CD4-positive, alpha-beta T cell (primary cell): Measurements from ENCODE around the gene TK1. TPM values are rescaled to one million over a fixed set of nuclear protein-coding genes. Genes with fewer than 3 reads are reported as not detected.

Experiments
- ATAC-seq: fragments of 200-7000 bp; cut with Tn5 transposase; one replicate; pipeline ENCODE4 v1.10.0; 2022; ENCODE audit warnings: mild to moderate bottlenecking; ENCODE audit not compliant: poor library complexity
- CTCF ChIA-PET: fragments of 350-600 bp; sonication (Branson Sonifier 250); formaldehyde crosslinking; loops from one replicate; lab custom pipeline; 2021; ENCODE audit warnings: antibody characterized with exemption, inconsistent platforms; lab: Charles Lee
- POLR2A ChIA-PET: fragments of 350-600 bp; sonication (Branson Sonifier 250); formaldehyde crosslinking; loops from one replicate; lab custom pipeline; 2021; ENCODE audit warnings: antibody characterized with exemption, inconsistent platforms; lab: Charles Lee
- DNase-seq, 14 experiments: peaks; one replicate each; pipeline ENCODE4 v3.0.0-alpha.2; 2013 to 2020; ENCODE audit warnings: mixed read lengths in 2 of 14
- H3K27ac ChIP-seq, 2 donors: one replicate each; pipeline versions ENCODE4 v1.5.1 to v1.7.0; 2013; ENCODE audit warnings: low read length in 2 of 2, low read depth in 1 of 2, mild to moderate bottlenecking in 1 of 2
- H3K27me3 ChIP-seq, 2 experiments: 1 replicate in 1 of 2; 2 replicates in 1 of 2; pipeline versions ENCODE4 v1.6.1 to v1.7.0; 2013; ENCODE audit warnings: low read length in 2 of 2, control low read depth in 1 of 2, mild to moderate bottlenecking in 1 of 2, moderate library complexity in 1 of 2; ENCODE audit not compliant: insufficient read depth in 2 of 2, control insufficient read depth in 1 of 2
- H3K36me3 ChIP-seq: one replicate; pipeline ENCODE4 v1.6.1; 2013; ENCODE audit warnings: low read length, control low read depth; ENCODE audit not compliant: insufficient read depth
- H3K4me1 ChIP-seq: one replicate; pipeline ENCODE4 v1.6.1; 2013; ENCODE audit warnings: low read length, control low read depth; ENCODE audit not compliant: insufficient read depth
- H3K4me3 ChIP-seq: one replicate; pipeline ENCODE4 v1.5.1; 2013; ENCODE audit warnings: mild to moderate bottlenecking, low read length, moderate library complexity
- H3K9me3 ChIP-seq, 2 experiments: 1 replicate in 1 of 2; 2 replicates in 1 of 2; pipeline versions ENCODE4 v1.6.1 to v1.7.0; 2013; ENCODE audit warnings: low read length in 2 of 2, mild to moderate bottlenecking in 2 of 2, control low read depth in 1 of 2, moderate library complexity in 1 of 2; ENCODE audit not compliant: control insufficient read depth in 1 of 2, insufficient read depth in 1 of 2
- H3K27ac Mint-ChIP-seq: one replicate; pipeline ENCODE4 v1.8.0; 2020; ENCODE audit warnings: mixed read lengths
- H3K27me3 Mint-ChIP-seq: one replicate; pipeline ENCODE4 v1.8.0; 2021; ENCODE audit warnings: mixed read lengths
- H3K36me3 Mint-ChIP-seq: one replicate; pipeline ENCODE4 v1.8.0; 2021; ENCODE audit warnings: low read depth, mixed read lengths
- H3K4me1 Mint-ChIP-seq: one replicate; pipeline ENCODE4 v1.8.0; 2021; ENCODE audit warnings: low read depth, mixed read lengths
- H3K4me3 Mint-ChIP-seq: one replicate; pipeline ENCODE4 v1.8.0; 2020; ENCODE audit warnings: mild to moderate bottlenecking, mixed read lengths
- H3K9me3 Mint-ChIP-seq: one replicate; pipeline ENCODE4 v1.8.0; 2020; ENCODE audit warnings: mixed read lengths
- intact Hi-C, 2 experiments: fragments of 100-400 bp; cut with DNase I in 1 of 2; cut with micrococcal nuclease in 1 of 2; formaldehyde crosslinking; loops; one replicate each; pipeline versions ENCODE4 v1.15.1 to v1.9.0; 2023 to 2025; cut with DNase I, micrococcal nuclease
- total RNA-seq, 174 experiments: library from RNA in 2 of 174; stranded (reverse) in 2 of 174; gene quantifications; one replicate each; pipeline ENCODE4 v1.2.3 and lab custom pipeline; 2021 to 2026
- TF ChIP-seq, protein P1 (sequence below): fragments of 200-600 bp; IDR thresholded peaks from one replicate; pipeline ENCODE4 v1.8.0; 2022; ENCODE audit warnings: antibody characterized with exemption, mild to moderate bottlenecking

TK1 gene
- total RNA-seq, 2 experiments from 2014 or later: 0.78 to 0.88 TPM

DNA sequence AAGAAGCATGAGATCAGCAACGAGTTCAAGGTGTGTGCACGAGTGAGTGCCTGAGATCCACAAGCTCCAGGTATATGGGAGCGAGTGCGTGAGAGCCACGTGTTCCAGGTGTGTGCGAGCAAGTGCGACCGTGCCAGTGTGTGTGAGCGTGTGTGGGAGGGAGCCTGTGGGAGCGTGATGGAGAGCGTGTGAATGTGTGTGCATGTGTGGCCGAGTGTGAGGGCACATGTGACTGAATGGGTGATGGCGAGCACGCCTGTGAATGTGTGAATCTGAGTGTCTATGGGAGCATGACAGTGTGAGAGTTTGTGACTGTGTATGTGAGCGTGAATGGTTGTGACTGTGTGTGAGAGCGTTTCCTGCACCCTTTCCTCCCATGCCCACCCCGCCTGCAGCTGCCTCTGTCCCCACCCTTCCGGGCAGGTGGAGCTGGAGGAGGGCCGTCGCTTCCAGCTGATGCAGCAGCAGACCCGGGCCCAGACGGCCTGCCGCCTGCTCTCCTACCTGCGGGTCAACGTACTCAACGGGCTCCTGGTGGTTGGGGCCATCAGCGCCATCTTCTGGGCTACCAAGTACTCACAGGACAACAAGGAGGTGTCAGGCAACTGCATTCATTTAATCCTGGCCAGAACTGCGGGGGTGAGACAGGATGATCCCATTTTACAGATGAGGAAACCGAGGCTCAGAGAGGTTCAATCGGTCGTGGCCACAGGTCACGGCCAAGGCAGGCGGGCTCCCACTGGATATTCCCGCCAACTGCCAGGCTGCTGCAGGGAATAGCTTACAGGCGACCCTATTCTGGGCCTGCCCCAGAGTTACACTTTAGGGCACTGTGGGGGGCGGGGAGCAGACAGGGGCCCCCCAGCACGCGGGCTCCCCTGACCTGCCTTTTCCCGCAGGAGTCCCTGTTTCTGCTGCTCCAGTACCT, 52.6 kb downstream of the TK1 start:
- Histone ChIP-seq H3K4me1 (peaks cover 90% of the 10 kb centered on the region), H3K27ac (peak overlapping the region; percentile 7 to 92), H3K4me3 (peak overlapping the region; percentile 94), H3K27me3 (no peaks in the 10 kb centered on the region), H3K36me3 (peaks cover 76% of the 10 kb centered on the region), H3K9me3 (no peaks in the 10 kb centered on the region)
- Mint-ChIP-seq H3K36me3 (peaks cover 85% of the 10 kb centered on the region), H3K4me1 (peaks cover 80% of the 10 kb centered on the region), H3K27me3 (no peaks in the 10 kb centered on the region), H3K4me3 (peak overlapping the region; percentile 88), H3K9me3 (no peaks in the 10 kb centered on the region), H3K27ac (peak overlapping the region; percentile 81)
- ATAC-seq (peak; percentile 34), DNase-seq (peak; percentile 71 to 93 (median 78))
- POLR2A ChIA-PET: interaction anchor here (0.6 to 16.9 kb wide), 12 partner anchors 9 to 287 kb away, joined by 3 to 766 read pairs (median 6); partner anchors contain the start of genes TMC6 and TMC8
- intact Hi-C loops: loop anchor here (1.0 to 10.0 kb wide), 9 partner anchors 13 to 689 kb away; partner anchors contain the start of gene SYNGR2 (in 1 of the 2)
- TF ChIP-seq, protein P1, sequence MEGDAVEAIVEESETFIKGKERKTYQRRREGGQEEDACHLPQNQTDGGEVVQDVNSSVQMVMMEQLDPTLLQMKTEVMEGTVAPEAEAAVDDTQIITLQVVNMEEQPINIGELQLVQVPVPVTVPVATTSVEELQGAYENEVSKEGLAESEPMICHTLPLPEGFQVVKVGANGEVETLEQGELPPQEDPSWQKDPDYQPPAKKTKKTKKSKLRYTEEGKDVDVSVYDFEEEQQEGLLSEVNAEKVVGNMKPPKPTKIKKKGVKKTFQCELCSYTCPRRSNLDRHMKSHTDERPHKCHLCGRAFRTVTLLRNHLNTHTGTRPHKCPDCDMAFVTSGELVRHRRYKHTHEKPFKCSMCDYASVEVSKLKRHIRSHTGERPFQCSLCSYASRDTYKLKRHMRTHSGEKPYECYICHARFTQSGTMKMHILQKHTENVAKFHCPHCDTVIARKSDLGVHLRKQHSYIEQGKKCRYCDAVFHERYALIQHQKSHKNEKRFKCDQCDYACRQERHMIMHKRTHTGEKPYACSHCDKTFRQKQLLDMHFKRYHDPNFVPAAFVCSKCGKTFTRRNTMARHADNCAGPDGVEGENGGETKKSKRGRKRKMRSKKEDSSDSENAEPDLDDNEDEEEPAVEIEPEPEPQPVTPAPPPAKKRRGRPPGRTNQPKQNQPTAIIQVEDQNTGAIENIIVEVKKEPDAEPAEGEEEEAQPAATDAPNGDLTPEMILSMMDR: peak; percentile 75
- CTCF ChIA-PET: interaction anchor here (0.6 to 7.4 kb wide), 8 partner anchors 9 to 723 kb away, joined by 4 to 49 read pairs (median 8); no protein-coding TSS in a partner anchor

DNA sequence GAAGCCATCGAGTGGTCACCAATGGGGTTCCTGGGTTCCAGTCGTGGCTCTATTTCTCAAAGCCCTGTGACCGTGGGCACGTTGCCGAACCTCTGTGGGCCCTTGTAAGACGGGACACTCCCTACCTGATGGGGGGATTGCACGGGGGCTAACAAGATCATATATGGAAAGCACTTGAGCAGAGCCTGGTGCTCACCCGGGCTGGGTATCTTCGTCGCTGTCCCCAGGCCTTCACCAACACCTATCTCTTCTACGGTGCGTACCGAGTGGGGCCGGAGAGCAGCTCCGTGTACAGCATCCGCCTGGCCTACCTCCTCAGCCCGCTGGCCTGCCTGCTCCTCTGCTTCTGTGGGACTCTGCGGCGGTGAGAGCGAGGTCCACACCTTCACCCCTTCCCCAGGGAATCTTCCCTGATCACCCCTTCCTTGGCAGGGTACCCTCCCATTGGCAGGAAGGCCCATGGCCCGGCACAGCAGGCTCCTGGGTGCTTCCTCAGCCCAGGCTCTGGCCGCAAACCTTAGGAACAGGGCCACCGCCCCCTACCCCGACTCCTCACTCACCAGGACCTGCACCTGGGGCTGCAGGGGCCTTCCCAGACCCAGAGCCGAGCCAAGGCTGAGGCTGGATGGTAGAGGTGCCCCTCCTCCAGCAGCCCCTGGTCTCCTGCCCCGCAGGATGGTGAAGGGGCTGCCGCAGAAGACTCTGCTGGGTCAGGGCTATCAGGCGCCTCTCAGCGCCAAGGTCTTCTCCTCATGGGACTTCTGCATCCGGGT, 53.5 kb downstream of the TK1 start:
- H3K36me3 Mint-ChIP-seq: peaks cover 84% of the 10 kb centered on the region
- DNase-seq: peak in 4 of 14 experiments; percentile 14 to 48 (median 42)
- Histone ChIP-seq H3K4me1 (peaks cover 87% of the 10 kb centered on the region), H3K9me3 (no peaks in the 10 kb centered on the region), H3K4me3 (peak overlapping the region; percentile 94), H3K36me3 (peaks cover 67% of the 10 kb centered on the region), H3K27ac (peak overlapping the region; percentile 18 to 92), H3K27me3 (no peaks in the 10 kb centered on the region)
- peak overlapping the region; percentile 88 for H3K4me3 Mint-ChIP-seq
- peaks cover 77% of the 10 kb centered on the region for H3K4me1 Mint-ChIP-seq
- H3K27me3 Mint-ChIP-seq: no peaks in the 10 kb centered on the region
- CTCF ChIA-PET: interaction anchor here (0.6 to 7.4 kb wide), 8 partner anchors 8 to 722 kb away, joined by 4 to 49 read pairs (median 8); no protein-coding TSS in a partner anchor
- TF ChIP-seq, protein P1: no peak
- POLR2A ChIA-PET: interaction anchor here (0.6 to 16.9 kb wide), 10 partner anchors 8 to 288 kb away, joined by 3 to 766 read pairs (median 6); partner anchors contain the start of genes TMC6 and TMC8
- peak overlapping the region; percentile 81 for H3K27ac Mint-ChIP-seq
- H3K9me3 Mint-ChIP-seq: no peaks in the 10 kb centered on the region
- intact Hi-C loops: loop anchor here (5.0 to 10.0 kb wide), 5 partner anchors 34 to 689 kb away; partner anchors contain the start of gene SYNGR2 (in 1 of the 2)
- no peak for ATAC-seq

DNA sequence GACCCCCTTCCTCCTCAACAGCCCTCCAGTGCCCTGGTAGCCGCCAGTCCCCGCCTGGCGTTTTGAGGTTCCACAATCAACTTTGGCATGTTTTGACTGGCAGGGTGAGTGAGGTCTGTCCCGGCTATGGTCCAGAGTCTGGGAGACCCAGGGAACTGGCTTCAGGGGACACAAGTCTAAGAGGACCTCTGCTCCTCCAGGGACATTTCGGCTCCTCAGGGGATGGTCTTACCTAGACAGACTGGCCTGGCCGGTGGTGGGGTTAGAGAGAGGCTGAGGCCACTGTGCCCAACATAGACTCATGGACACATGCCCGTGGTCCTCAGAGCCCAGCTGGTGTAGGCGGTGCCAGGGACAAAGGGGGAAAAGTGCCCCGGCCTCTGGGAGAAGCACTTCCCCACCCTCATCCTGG, 54.1 kb downstream of the TK1 start:
- Histone ChIP-seq H3K4me1 (peaks cover 81% of the 10 kb centered on the region), H3K36me3 (peaks cover 61% of the 10 kb centered on the region), H3K27ac (peak overlapping the region; percentile 18 to 92), H3K27me3 (no peaks in the 10 kb centered on the region), H3K4me3 (peak overlapping the region; percentile 94), H3K9me3 (no peaks in the 10 kb centered on the region)
- ATAC-seq (no peak), DNase-seq (no peak)
- CTCF ChIA-PET: interaction anchor here (1.5 to 4.1 kb wide), 3 partner anchors 12 to 20 kb away, joined by 5 to 38 read pairs (median 37); no protein-coding TSS in a partner anchor
- H3K27ac Mint-ChIP-seq: peak overlapping the region; percentile 81
- H3K36me3 Mint-ChIP-seq: peaks cover 81% of the 10 kb centered on the region
- POLR2A ChIA-PET: interaction anchor here (0.9 to 16.9 kb wide), 7 partner anchors 4 to 44 kb away, joined by 3 to 766 read pairs (median 101); partner anchors contain the start of genes TMC6 and TMC8
- intact Hi-C loops: loop anchor here (5.0 to 10.0 kb wide), 5 partner anchors 35 to 688 kb away; partner anchors contain the start of gene SYNGR2 (in 1 of the 2)
- peaks cover 71% of the 10 kb centered on the region for H3K4me1 Mint-ChIP-seq
- H3K27me3 Mint-ChIP-seq: no peaks in the 10 kb centered on the region
- no peaks in the 10 kb centered on the region for H3K9me3 Mint-ChIP-seq
- TF ChIP-seq, protein P1: no peak
- H3K4me3 Mint-ChIP-seq: peak overlapping the region; percentile 88
